HG03045 (cell line): ENCODE data around the gene NAMPT.
"Not testable (repeated sequence)": the region's sequence is repeated elsewhere in the genome, so short reads cannot be mapped to it uniquely, and the experiment has no call there.

Experiments
- ATAC-seq: cut with Tn5 transposase; IDR thresholded peaks from one replicate; pipeline ENCODE4 v1.9.1; 2021; ENCODE audit warnings: mild to moderate bottlenecking, moderate library complexity; ENCODE audit not compliant: unreplicated experiment

NAMPT gene

DNA sequence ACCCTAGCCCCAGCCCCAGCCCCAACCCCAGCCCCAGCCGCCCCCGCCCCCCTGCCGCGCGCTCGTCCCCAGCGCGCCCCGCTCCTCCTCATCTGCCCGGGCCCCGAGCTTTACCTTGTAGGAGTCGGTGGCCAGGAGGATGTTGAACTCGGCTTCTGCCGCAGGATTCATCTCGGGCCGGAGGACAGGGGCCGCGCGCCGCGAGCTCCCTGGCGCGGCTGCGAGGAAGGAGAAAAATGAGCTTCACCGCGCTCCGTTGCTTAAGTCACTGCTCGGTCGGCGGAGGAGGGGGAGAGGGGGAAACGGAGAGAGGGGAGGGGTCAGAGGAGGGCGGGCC is at the start of gene NAMPT:
Gene NAMPT (minus strand): TSS at position 270 of the 337 bp plus-strand sequence. CDS start 99 bp downstream, at position 171.
- no peak for ATAC-seq

DNA sequence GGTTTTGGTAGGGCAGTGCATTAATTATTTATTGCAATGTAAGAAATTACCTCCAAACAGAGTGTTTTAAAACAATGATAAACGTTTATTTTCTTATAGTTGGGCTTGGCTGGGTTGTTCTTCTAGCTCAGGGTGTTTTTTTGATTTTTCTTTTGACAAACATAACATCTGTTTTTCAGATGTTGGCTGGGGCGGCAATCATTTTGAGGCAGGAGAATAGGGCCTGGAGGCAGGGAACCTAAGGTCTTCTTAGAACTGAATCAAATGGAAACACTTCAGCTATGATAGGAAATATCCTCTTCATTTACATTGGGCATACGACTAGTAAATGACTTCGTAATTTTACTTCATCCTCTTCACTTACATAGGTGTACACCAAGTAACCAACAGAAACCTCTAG is 47.4 kb upstream of the NAMPT start:
- no peak for ATAC-seq

DNA sequence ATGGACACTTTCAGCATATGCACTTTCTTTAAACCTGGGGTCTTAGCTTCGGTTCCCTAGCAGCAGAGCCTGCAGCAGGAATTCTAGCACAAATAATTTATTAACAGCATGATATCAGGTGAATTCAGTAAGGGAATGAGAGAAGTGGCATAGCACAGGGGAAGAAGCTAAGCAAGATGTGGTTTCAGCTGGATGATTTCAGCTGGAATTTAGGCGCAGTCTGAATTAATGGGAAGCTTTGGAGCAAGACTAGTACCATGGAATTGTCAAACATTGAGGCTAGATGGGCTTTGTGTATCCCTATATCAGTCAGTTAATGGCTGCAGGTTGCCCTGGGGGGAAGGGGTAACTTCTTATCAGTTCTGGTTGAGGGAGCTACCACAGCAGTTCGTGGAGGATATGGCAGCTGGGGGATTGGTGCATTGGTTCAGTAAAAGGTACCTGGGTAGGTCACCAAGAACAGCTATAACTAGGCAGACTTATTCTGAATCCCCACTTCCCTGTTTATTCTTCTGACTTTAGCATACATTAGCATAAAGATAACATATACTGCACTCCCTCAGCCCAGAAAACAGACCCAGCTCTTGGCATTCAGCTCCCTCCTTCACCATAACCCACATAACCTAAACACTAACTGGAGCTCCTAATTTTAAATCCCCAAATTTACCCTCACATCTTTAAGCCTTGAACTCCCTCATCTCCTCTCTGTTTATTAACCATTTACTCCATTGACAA is 46.8 kb upstream of the NAMPT start:
- ATAC-seq: no peak

DNA sequence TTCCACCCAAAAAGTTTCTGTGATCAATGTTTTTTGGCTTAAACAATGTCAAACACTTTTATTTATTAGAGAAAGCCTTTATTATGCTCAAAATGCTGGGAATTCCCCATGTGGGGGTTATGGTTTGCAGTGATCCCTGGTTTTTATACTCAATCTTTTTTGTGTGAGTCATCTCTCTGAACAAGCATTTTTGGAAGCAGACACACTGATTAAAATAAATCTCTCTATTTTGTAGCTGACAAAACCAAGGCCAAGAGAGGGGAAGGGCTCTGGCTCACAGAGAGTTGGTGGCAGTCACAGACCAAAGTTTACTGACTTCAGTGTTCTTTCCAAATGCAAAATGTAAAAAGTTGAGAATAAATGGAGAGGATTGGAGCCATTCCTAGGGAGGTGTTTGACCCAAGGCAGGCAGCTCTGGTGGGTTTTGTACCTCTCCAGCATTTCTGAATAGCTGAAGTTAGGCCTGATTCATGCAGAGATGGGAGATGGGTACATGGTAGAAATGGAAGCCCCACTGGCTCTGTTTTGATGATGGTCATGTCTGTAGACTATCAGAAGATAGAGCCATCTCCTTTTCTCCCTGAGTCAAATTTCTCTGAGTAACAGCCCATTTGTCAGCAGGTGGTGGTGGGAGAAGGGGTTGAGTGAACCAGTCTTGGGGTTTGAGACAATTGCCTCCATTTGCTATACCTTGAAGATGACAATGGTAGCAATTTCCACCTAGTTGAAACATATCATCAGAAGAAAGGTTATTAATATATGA is 45.4 kb upstream of the NAMPT start:
- no peak for ATAC-seq

DNA sequence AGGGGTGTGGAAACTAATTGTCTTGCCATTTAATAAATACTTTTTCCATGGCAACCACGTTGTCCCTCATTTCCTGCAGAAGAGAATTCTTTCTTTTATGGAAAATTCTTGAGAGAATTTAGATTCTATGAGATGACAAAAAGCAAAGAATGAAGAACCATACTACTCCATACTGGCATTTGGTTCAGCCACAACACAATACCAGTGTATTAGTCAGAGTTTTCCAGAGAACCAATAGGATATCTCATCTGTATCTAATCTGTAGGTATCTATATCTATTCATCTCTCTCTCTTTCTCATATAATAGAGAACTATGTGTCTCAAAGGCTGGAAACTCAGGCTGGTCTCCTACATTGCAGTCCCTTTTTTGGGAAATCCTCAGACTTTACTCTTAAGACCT is 44.6 kb upstream of the NAMPT start:
- no peak for ATAC-seq

DNA sequence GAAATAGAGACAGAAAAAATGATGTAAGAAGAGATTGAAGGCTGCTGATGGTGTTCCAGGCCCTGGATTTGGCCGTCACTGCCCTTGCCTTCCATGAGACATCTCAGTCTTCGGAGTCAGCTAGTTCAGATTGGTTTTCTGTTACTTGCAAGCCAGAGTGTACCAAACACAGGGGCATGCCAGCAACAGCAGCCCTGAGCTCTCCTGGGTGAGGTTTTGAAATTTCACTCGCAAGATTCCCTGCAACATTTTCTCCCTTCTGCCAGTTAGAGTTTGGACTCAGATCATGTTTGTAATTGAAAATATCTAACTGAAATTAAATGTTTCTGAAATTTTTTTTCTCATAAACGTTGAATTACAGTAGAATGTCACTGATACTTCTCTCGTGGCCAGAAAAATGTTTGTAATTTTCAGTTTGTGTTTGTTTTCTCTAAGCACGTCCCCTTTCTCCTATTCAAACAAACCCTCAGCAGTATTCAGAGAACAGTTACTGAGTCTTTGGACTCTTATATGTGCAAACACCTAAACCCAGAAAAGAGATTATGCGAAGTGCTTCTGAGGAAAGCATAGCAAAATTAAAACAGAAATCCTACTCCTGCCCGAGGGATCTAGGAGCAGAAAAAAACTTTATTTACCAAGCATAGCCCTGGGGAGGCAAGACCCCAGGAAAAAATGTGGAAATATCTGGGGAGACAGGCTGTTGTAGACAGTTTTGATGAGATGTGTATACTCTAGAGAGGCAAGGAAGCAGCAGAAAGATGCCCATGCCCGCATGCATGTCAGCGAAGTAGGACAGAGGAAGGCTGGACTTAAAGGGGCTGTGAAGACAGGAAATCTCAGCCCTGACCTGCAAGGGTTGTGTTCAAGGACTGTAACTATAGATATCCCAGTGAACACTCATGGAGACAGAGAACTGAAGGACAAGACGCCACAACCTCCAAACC is 43.0 kb upstream of the NAMPT start:
- ATAC-seq: no peak

DNA sequence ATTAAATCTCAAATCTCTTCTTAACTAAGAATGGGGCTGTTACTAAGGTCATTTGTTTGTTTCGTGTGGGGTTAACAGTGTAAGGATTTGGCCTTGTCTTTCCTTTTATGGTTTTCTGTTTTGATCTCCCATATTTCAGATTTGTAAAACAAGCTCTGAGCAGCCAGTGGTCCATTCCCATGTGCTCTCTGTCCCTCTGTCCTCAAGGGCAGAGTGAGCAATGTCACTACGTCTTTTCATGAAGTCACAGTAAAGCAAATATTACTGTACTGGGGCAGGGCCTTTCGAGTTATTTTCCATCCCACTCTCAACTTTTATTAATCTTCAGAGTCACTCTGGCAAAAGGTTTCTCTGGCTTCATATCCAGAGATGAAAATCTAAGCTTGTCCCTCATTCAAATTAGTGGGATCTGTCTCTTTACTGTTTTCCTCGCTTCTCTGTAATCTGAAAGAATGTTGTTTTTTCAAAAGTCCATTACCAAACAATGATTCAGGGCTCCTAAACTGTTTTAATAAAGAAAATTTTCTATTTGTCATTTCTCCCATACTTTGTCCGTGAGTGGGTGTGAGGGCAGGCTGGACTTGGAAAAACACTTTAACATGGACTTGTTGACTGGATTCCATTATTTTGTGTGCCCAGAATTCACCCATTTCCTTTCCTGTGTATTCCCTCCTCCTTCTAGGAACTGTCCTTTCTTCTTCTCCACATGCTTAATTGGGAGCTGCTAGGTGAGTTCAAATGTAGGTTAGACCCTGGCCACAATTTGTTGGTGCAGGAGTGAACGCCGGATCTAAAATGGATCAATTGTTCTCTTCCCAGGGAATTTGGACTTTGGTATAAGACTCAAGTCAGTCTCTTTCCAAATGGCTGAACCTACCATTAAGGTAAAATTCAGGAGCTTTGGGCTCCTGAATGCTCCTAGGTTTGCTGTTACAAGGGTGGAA is 42.1 kb upstream of the NAMPT start:
- ATAC-seq: no peak

DNA sequence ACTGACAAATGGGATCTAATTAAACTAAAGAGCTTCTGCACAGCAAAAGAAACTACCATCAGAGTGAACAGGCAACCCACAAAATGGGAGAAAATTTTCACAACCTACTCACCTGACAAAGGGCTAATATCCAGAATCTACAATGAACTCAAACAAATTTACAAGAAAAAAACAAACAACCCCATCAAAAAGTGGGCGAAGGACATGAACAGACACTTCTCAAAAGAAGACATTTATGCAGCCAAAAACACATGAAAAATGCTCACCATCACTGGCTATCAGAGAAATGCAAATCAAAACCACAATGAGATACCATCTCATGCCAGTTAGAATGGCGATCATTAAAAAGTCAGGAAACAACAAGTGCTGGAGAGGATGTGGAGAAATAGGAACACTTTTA is 39.7 kb upstream of the NAMPT start:
- ATAC-seq: not testable (repeated sequence)

DNA sequence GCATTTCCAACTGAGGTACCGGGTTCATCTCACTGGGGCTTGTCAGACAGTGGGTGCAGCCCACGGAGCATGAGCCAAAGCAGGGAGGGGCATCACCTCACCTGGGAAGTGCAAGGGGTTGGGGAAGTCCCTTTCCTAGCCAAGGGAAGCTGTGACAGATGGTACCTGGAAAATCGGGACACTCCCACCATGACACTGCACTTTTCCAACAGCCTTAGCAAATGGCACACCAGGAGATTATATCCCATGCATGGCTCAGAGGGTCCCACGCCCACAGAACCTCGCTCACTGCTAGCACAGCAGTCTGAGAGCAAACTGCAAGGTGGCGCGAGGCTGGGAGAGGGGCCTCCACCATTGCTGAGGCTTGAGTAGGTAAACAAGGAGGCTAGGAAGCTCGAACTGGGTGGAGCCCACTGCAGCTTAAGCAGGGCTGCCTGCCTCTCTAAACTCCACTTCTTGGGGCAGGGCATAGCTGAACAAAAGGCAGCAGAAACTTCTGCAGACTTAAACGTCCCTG is 35.5 kb upstream of the NAMPT start:
- not testable (repeated sequence) for ATAC-seq

DNA sequence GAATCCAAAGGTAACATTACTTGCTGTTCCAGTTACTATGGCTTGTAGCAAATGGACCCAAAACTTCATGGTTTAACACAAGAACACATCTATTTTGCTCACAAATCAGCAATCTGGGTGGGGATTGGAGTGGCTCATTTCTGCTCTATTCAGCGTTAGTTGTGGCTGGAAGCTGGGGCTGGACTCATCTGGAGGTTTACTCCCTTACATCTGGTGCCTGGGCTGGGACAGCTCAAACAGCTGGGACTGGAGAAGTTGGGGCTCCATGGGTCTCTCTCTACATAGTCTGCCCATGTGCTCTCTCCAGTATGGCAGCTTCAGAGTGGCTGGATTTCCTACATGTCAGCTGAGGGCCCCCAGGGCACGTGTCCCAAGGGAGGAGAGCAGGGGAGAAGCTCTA is 33.7 kb upstream of the NAMPT start:
- no peak for ATAC-seq

DNA sequence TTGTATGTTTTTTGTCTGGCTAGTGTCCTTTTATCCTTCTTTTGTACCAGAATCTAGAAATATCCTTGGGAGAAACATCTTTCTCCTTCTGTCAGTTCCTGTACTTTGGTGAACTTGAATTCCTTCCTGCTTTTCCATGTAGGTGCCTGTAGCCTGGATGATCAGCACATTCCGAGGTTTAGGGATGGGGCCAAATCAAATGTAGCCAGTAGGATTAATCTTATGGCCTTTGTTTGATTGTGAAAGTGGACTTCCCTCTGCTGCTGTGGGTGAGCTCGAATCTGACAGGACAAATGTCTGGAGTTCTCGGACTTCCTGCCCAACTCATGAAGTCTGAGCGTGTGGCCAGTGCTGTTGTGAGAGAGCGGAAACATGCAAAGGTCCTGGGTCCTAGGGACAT is 33.2 kb upstream of the NAMPT start:
- ATAC-seq: no peak

DNA sequence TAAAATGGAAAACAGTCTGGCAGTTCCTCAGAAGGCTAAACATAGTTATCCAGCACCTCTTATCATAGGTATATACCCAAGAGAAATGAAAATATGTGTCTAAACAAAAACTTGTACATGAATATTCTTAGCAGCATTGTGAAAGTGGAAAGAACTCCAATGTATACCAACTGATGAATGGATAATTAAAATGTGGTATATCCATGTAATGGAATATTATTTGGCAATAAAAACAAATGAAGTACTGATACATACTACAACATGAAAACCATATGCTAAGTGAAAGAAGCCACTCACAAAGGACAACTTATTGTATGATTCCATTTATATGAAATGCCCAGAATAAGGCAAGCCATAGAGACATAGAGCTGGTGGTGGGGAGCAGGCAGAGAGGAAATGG is 32.2 kb upstream of the NAMPT start:
- no peak for ATAC-seq

DNA sequence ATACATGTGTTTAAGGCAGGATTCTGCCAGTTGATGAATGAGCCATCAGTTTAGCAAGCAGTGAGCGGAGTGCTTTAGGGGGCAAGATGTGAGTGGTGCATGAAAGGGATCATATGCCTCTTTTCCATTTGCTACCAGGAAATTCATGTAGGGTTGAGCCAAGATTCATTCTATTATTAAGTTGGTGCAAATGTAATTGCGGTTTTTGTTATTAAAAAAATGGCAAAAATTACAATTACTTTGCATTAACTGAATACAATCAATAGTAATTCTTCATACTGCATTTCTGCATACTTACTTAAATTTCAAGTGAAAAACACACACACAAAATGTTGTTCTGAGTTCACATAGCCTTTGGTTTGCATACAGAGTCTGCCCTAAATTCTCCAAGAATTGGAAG is 30.1 kb upstream of the NAMPT start:
- ATAC-seq: no peak

DNA sequence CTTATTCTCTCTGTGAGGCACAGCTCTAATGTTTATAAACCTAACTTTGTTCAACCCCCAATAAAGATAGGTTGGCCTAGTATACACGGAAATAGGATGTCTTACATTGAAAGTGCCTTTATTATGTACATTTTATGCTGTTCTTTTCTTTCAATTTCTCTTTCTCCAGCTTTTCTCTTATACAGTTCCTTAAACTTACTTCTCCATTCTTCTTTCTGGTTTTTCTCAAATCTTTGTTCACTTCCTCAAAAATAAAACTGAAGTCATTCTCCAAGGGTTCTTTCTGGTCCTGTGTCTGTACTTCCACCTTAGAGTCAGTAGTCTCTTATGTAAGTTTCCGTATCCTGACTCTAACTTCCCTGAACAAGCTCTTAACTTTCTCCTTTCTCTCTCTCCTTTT is 29.2 kb upstream of the NAMPT start:
- no peak for ATAC-seq

DNA sequence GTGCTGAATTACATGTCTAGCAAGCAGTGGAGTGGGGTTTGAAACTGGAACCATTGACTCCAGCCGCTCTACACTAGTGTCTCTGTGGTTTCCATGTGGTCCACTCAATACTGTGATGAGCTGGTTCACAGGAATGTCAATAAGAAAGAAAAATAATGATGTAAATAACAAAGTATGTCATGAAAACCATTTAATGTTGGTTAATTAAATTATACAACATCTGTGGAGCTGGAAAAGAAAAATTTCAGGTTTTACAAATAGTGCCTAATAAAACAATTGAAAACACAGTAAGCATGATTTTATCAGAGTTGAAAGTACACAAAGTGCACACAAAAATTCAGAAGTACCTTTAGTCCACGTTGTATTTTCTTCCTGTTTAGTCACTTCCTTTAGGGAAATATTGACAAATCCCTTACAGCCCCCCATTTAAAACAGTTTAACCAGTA is 28.7 kb upstream of the NAMPT start:
- ATAC-seq: no peak

DNA sequence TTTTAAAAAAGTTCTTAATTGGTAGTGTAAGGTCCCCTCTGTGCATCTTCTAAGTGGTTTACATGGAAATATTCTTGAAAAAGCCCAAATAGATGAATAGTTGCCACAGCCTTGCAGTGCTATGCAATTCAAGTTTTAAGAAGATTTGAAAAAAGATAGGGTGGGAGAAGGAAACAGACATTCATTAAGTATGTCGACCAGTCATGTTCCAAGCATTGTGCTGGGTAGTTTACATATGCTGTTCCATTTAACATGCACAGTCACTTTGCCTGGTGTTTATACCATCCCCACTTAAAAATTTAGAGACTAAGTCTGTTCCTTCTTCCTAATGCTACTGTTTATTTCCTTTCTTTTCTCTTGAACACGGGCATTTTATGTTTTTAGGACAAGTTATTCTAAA is 28.1 kb upstream of the NAMPT start:
- ATAC-seq: no peak

DNA sequence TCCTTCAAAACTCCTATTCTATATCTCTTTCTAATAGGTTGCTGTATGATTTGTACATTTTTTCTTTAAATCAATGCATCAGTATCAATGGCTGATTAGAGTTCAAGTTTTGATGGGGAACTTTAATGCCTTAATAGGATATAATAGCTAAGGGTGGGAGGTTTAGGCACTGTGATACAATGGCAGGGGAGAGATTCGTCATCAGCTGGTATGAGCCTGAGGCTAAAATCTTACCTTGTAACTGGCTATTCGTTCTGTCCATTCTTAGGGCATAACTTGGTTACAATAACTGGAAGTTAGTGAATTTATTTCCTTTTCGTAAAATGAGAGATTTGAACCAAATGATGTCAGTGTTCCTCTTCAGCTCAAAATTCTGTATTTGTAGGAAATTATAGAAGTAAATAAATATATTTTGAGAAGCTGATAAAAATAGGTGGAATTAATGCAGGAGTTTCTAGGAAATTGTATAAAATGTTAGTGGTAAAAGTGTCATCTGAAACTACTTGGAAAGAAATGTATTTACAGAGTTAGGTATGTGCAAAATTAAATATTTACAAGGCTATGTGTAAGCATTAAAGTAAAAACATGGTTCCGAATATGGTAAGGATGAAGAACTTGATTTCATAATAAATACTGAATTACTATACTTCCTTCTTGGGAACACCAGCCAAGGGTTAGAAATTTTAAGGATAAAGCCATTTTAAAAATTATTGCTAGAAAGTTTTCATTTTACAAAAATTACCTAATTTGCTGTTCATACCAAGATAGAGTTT is 27.5 kb upstream of the NAMPT start:
- no peak for ATAC-seq

DNA sequence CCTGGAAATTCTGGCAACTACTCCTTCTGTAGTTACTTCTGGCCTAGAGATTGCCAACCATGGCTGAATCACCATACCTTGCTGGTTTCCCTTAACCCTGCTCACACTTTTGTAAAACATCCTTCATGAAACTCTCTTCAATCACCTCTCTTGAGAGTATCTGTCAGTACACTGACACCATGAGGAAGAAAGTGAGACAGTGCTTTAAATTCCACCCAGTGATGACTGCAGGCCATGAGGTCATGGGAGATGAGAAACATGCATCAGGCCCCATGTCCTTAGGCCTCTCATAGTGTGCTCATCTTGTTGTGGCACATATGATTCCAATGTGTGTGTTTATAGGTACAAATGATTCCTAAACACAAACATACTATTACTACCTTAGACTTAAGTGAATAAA is 24.6 kb upstream of the NAMPT start:
- ATAC-seq: no peak

DNA sequence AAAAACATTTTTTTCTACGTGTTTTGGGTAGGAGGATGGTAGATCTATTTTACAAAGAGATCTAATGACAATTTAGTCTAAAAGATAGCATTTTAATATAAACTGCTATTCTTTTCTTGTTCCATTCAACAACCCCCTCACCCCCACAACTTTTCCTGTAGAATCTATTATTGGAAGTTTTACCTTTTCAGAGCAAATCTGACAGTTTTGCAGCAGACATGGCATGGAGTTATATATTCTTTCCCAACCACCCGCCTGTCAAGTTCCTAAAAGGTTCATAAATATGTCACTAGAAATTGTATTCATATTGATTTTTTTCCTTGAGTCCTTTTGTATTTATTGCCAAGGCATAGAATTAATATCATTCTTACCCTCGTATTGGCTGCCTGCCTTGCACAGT is 21.5 kb upstream of the NAMPT start:
- ATAC-seq: no peak
